Superior temporal gyrus (tissue), 1 donor: ENCODE results near the gene CDC42SE1.
A peak's percentile ranks its signal among the peaks of the same experiment; 100 is the strongest.

Source experiments
- DNase-seq: peaks from one replicate; pipeline ENCODE4 v3.0.0-alpha.2; 2016; ENCODE audit errors: extremely low spot score

CDC42SE1 gene

GRCh38 chr1:151054971-151055547 lies 4.4 kb downstream of the CDC42SE1 start:
- DNase-seq, result no peak

- DNase-seq, result no peak
Observed at GRCh38 chr1:151051356-151052009, 7.9 kb downstream of the CDC42SE1 start.

- no peak for DNase-seq
Observed at GRCh38 chr1:151050051-151050688, 9.3 kb downstream of the CDC42SE1 start.

- no peak for DNase-seq
Observed at GRCh38 chr1:151049458-151049857, 10.0 kb downstream of the CDC42SE1 start.

- DNase-seq, result peak; percentile 25
Observed at GRCh38 chr1:151048645-151049032, 10.8 kb downstream of the CDC42SE1 start.

GRCh38 chr1:151047925-151048644 lies 11.3 kb downstream of the CDC42SE1 start:
- peak; percentile 63 for DNase-seq

GRCh38 chr1:151047591-151047924 lies 11.9 kb downstream of the CDC42SE1 start, which contains the start of gene C1orf56:
Gene C1orf56 (plus strand): TSS chr1:151047751. CDS start chr1:151047848, 97 bp downstream.
- no peak for DNase-seq

GRCh38 chr1:151043163-151043562 lies 16.3 kb downstream of the CDC42SE1 start:
- DNase-seq, result no peak

- DNase-seq, result no peak
Observed at GRCh38 chr1:151039521-151039920, 19.9 kb downstream of the CDC42SE1 start.

- DNase-seq, result no peak
Observed at GRCh38 chr1:151037032-151037431, 22.4 kb downstream of the CDC42SE1 start.

GRCh38 chr1:151036356-151036755 lies 23.1 kb downstream of the CDC42SE1 start, which contains the start of gene BNIPL:
Gene BNIPL (plus strand): TSS chr1:151036586. CDS start chr1:151036726, 140 bp downstream.
- DNase-seq, result no peak

- DNase-seq, result no peak
Observed at GRCh38 chr1:151035167-151035566, 24.3 kb downstream of the CDC42SE1 start.

- DNase-seq, result no peak
Observed at GRCh38 chr1:151032164-151032563, 27.3 kb downstream of the CDC42SE1 start.

GRCh38 chr1:151026460-151026859 lies 33.0 kb downstream of the CDC42SE1 start:
- DNase-seq, result no peak

- DNase-seq, result peak; percentile 85
Observed at GRCh38 chr1:151024540-151025146, 34.8 kb downstream of the CDC42SE1 start.

- peak; percentile 6 for DNase-seq
Observed at GRCh38 chr1:151013518-151013917, 45.9 kb downstream of the CDC42SE1 start.

- no peak for DNase-seq
Observed at GRCh38 chr1:151012684-151013471, 46.5 kb downstream of the CDC42SE1 start.

GRCh38 chr1:151011154-151011850 lies 48.1 kb downstream of the CDC42SE1 start:
- DNase-seq, result peak; percentile 7

- DNase-seq, result peak; percentile 2
Observed at GRCh38 chr1:151010346-151010726, 49.1 kb downstream of the CDC42SE1 start.

GRCh38 chr1:151009674-151010345 lies 49.6 kb downstream of the CDC42SE1 start:
- peak; percentile 2 for DNase-seq
